Fibroblast of lung (primary cell): ENCODE results near the gene PCSK2. TPM values are rescaled to one million over a fixed set of nuclear protein-coding genes. Genes with fewer than 3 reads are reported as not detected.

ENCODE experiments used
- DNase-seq, 2 donors: peaks; one replicate each; pipeline versions ENCODE4 v3.0.0 to v3.0.0-alpha.2; 2010; ENCODE audit warnings: low read depth in 2 of 2
- H2AFZ ChIP-seq: 2 replicates; pipeline ENCODE4 v1.5.1; 2012; ENCODE audit warnings: low read length, control low read depth, inconsistent platforms
- H3K27ac ChIP-seq: 2 replicates; pipeline ENCODE4 v1.5.1; 2011; ENCODE audit warnings: low read length, control low read depth; ENCODE audit not compliant: insufficient read depth
- H3K27me3 ChIP-seq: 2 replicates; pipeline ENCODE4 v1.5.1; 2011; ENCODE audit warnings: mild to moderate bottlenecking, low read length; ENCODE audit not compliant: control insufficient read depth, insufficient read depth
- H3K36me3 ChIP-seq: 2 replicates; pipeline ENCODE4 v1.5.1; 2011; ENCODE audit warnings: low read length; ENCODE audit not compliant: control insufficient read depth, insufficient read depth
- H3K4me1 ChIP-seq: 2 replicates; pipeline ENCODE4 v1.5.1; 2011; ENCODE audit warnings: low read length; ENCODE audit not compliant: control insufficient read depth, insufficient read depth; ENCODE audit errors: extremely low read depth
- H3K4me2 ChIP-seq: 2 replicates; pipeline ENCODE4 v1.5.1; 2011; ENCODE audit warnings: low read length, control low read depth; ENCODE audit not compliant: insufficient read depth; ENCODE audit errors: extremely low read depth
- H3K4me3 ChIP-seq, 4 experiments: fragments of 200-600 bp in 1 of 4; sonication (generic) in 1 of 4; replicated peaks in 1 of 4; 2 replicates each; pipeline ENCODE4 v1.5.1; 2011 to 2016; ENCODE audit warnings: low read length in 4 of 4, low read depth in 3 of 4, mild to moderate bottlenecking in 3 of 4, control low read depth in 2 of 4, inconsistent platforms in 1 of 4, mixed read lengths in 1 of 4; ENCODE audit not compliant: insufficient read depth in 1 of 4; ENCODE audit errors: control extremely low read depth in 1 of 4
- H3K79me2 ChIP-seq: 2 replicates; pipeline ENCODE4 v1.5.1; 2012; ENCODE audit warnings: mild to moderate bottlenecking, low read length, inconsistent platforms; ENCODE audit not compliant: control insufficient read depth, insufficient read depth
- H3K9ac ChIP-seq: 2 replicates; pipeline ENCODE4 v1.5.1; 2011; ENCODE audit warnings: mild to moderate bottlenecking, low read length, control low read depth; ENCODE audit not compliant: insufficient read depth
- H3K9me3 ChIP-seq: 2 replicates; pipeline ENCODE4 v1.5.1; 2012; ENCODE audit warnings: low read depth, low read length; ENCODE audit not compliant: control insufficient read depth, insufficient read depth
- H4K20me1 ChIP-seq: 2 replicates; pipeline ENCODE4 v1.5.1; 2011; ENCODE audit warnings: low read length; ENCODE audit not compliant: control insufficient read depth, insufficient read depth; ENCODE audit errors: extremely low read depth
- EZH2 ChIP-seq: IDR thresholded peaks from 2 replicates; pipeline ENCODE4 v1.5.1; 2012; ENCODE audit warnings: low read length, control low read depth, mild to moderate bottlenecking; ENCODE audit errors: missing control alignments
- polyA plus RNA-seq, 2 donors: library from polyadenylated mRNA; depleted of rRNA in 1 of 2; stranded (reverse) in 1 of 2; unstranded in 1 of 2; fragments of >200 nt; gene quantifications; 2 replicates each; pipeline ENCODE4 v1.2.1, GENCODE V29; 2011 to 2012; ENCODE audit warnings: missing spikeins in 1 of 2
- total RNA-seq: library from RNA; depleted of rRNA; stranded (reverse); fragments of >200 nt; gene quantifications from 2 replicates; pipeline ENCODE4 v1.2.1, GENCODE V29; 2014
- TF ChIP-seq, protein P1 (sequence below), 2 donors: IDR thresholded peaks in 1 of 2; conservative IDR thresholded peaks in 1 of 2; 1 replicate in 1 of 2; 2 replicates in 1 of 2; pipeline ENCODE4 v1.5.1; 2011 to 2012; ENCODE audit warnings: low read length in 2 of 2, control low read depth in 1 of 2, inconsistent platforms in 1 of 2, low read depth in 1 of 2, mild to moderate bottlenecking in 1 of 2

Gene PCSK2
- total and polyA plus RNA-seq, 2 donors (not counting 1 experiment from before 2014, with no cell fraction given) = under 0.01 to 1.2 TPM

DNA sequence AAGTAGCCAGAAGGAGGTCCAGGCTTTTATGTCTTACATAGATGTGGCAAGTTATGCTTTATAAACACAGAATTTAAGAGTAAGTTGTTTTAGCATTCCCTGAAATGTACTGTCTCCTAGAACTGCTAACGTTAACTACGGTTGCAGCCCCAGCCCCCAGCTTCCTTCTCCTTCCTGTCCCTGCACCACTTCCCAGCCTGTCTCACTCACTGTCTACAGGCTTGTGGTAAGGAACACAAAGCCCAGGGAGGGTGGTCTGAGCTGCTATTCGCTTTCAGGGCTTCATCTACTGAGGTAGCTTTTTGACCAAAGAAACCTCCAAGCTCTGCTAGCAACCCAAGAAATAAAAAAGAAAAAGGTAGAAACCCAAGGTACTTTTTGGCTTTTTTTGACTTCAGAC lies 35.9 kb downstream of the PCSK2 start:
- Histone ChIP-seq H4K20me1 (no peaks in the 10 kb centered on the region), H3K4me1 (no peaks in the 10 kb centered on the region), H3K79me2 (no peaks in the 10 kb centered on the region), H3K27me3 (no peaks in the 10 kb centered on the region), H3K27ac (no peak overlapping the region), H3K9ac (no peak overlapping the region), H3K9me3 (no peaks in the 10 kb centered on the region), H3K36me3 (no peaks in the 10 kb centered on the region), H3K4me3 (no peak overlapping the region), H2AFZ (no peak overlapping the region), H3K4me2 (no peak overlapping the region)
- no peak for TF ChIP-seq EZH2
- TF ChIP-seq, protein P1, sequence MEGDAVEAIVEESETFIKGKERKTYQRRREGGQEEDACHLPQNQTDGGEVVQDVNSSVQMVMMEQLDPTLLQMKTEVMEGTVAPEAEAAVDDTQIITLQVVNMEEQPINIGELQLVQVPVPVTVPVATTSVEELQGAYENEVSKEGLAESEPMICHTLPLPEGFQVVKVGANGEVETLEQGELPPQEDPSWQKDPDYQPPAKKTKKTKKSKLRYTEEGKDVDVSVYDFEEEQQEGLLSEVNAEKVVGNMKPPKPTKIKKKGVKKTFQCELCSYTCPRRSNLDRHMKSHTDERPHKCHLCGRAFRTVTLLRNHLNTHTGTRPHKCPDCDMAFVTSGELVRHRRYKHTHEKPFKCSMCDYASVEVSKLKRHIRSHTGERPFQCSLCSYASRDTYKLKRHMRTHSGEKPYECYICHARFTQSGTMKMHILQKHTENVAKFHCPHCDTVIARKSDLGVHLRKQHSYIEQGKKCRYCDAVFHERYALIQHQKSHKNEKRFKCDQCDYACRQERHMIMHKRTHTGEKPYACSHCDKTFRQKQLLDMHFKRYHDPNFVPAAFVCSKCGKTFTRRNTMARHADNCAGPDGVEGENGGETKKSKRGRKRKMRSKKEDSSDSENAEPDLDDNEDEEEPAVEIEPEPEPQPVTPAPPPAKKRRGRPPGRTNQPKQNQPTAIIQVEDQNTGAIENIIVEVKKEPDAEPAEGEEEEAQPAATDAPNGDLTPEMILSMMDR (conservative IDR thresholded peaks at IDR 0.05 in 1 of 2, IDR thresholded peaks at IDR 0.05 in 1 of 2; ENCODE audit: low read depth in 1 of 2, low read length in 2 of 2) = no peak
- DNase-seq = no peak

DNA sequence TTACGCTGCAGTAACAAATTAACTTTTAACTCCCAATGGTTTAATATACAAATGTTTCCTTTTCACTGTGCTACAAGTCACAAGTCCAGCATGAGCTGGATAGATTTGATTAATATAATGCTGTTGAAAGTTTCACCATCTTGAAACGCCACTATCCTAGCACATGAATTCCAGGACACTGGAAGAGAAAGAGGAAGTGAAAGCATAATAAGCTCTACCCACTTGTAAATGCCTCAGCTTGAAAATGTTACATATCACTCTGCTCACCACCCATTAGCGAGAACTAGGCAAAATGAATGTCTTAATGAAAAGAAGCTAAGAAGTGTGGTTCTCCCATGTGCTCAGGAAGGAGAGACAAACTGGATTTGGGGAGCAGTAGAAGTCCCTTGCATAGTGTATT lies 46.9 kb downstream of the PCSK2 start:
- Histone ChIP-seq H3K79me2 (no peaks in the 10 kb centered on the region), H4K20me1 (no peaks in the 10 kb centered on the region), H3K9me3 (no peaks in the 10 kb centered on the region), H3K27ac (no peak overlapping the region), H3K9ac (no peak overlapping the region), H3K4me1 (no peaks in the 10 kb centered on the region), H3K4me3 (no peak overlapping the region), H3K4me2 (no peak overlapping the region), H2AFZ (no peak overlapping the region), H3K36me3 (no peaks in the 10 kb centered on the region), H3K27me3 (no peaks in the 10 kb centered on the region)
- TF ChIP-seq, protein P1 (conservative IDR thresholded peaks at IDR 0.05 in 1 of 2, IDR thresholded peaks at IDR 0.05 in 1 of 2; ENCODE audit: low read depth in 1 of 2, low read length in 2 of 2) = no peak
- TF ChIP-seq EZH2 = no peak
- DNase-seq = no peak

DNA sequence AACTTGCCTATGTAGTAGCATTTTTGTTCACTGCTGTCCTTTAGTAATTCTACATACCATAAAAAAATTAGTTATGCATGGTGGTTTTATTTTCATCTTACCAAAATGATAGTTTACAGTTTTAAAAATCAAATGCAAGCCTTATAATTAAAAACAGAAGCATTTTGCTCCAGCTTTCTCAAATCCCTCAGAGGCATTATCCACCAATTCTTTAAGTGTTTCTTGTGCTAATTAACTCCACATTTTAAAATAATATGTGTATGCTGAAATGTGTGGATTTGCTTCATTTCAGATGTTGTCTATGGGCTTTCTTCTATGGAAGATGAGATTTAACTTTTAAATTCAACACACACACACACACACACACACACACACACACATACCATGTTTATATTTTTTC lies 49.3 kb downstream of the PCSK2 start:
- Histone ChIP-seq H3K4me1 (no peaks in the 10 kb centered on the region), H3K79me2 (no peaks in the 10 kb centered on the region), H3K36me3 (no peaks in the 10 kb centered on the region), H3K27me3 (no peaks in the 10 kb centered on the region), H3K27ac (no peak overlapping the region), H3K4me3 (no peak overlapping the region), H3K9me3 (no peaks in the 10 kb centered on the region), H2AFZ (no peak overlapping the region), H4K20me1 (no peaks in the 10 kb centered on the region), H3K9ac (no peak overlapping the region), H3K4me2 (no peak overlapping the region)
- TF ChIP-seq EZH2 = no peak
- TF ChIP-seq, protein P1 (conservative IDR thresholded peaks at IDR 0.05 in 1 of 2, IDR thresholded peaks at IDR 0.05 in 1 of 2; ENCODE audit: low read depth in 1 of 2, low read length in 2 of 2) = no peak
- DNase-seq = no peak
